A549 treated with Hydrocortisone at 1 μM for 4 hours (cell line): ENCODE data around the gene GLYAT. TPM values are rescaled to one million over a fixed set of nuclear protein-coding genes. Genes with fewer than 3 reads are reported as not detected.

Source experiments
- total RNA-seq: library from RNA; stranded (reverse); fragments of 200-300 nt; extraction: Qiagen RNA extraction; gene quantifications from 5 replicates; pipeline ENCODE4 v1.2.3, GENCODE V29; 2022

The GLYAT gene
- total RNA-seq = not detected in 5 replicates

GRCh38 chr11:58731819-58732218, at the start of gene GLYAT:
Gene GLYAT, minus strand, starts transcription at chr11:58731943. Its CDS starts 7,447 bp downstream, at chr11:58724496.

Other genes with a start within 250 kb of the GLYAT start
- not detected in 5 replicates for gene OR5B21, start 223.8 kb downstream of the GLYAT start, total RNA-seq
- 2.0 to 2.7 TPM (median 2.4 TPM) in 5 replicates for gene LPXN, start 156.1 kb downstream of the GLYAT start, total RNA-seq
- 29.9 to 48.4 TPM (median 37.4 TPM) in 5 replicates for gene ZFP91, start 152.9 kb downstream of the GLYAT start, total RNA-seq
- gene CNTF, start 109.3 kb downstream of the GLYAT start, total RNA-seq = 0.92 to 1.5 TPM (median 1.3 TPM) in 5 replicates
- gene GLYATL2, start 112.8 kb upstream of the GLYAT start, total RNA-seq = not detected in 5 replicates
- 0.10 TPM in 1 of 5 replicates, not detected in the others for gene GLYATL1, start 207.5 kb upstream of the GLYAT start, total RNA-seq